ENCODE measurements around the gene NODAL. TPM values are rescaled to one million over a fixed set of nuclear protein-coding genes. Genes with fewer than 3 reads are reported as not detected.

The NODAL gene
- total and polyA plus RNA-seq, 2 of the 4 experiments (the other 2 are of a cell fraction): not detected

DNA sequence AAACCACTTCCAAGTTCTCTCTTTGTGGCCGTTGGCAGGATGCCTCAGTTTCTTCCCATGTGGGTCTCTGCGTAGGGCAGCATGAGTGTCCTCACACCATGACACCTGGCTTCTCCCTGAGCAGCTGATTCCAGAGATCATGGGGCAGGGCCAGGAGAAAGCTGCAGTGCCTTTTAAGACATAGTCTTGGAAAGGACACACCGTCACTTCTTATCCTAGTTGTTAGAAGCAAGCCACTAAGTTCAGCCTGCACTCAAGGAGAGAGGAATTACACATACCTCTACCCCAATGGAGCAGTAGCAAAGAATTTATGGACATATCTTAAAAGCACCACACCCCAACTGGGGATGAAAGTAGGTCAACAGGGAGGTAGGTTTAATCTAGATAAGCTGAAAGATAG is 16.4 kb downstream of the NODAL start:
- Histone ChIP-seq H4K8ac (ENCODE audit: low read depth in 2 of 2, low read length in 2 of 2) (no peak overlapping the region), H3K4me1 (ENCODE audit: control insufficient read depth, insufficient read depth, low read length) (no peaks in the 10 kb centered on the region; the same call in 1 of the 2 replicates), H3K14ac (replicated peaks; ENCODE audit: low read depth, low read length) (no peak overlapping the region), H2BK20ac (ENCODE audit: low read depth, low read length) (no peak overlapping the region), H3K9ac (ENCODE audit: low read depth, low read length) (no peak overlapping the region), H3K9me3 (ENCODE audit: control insufficient read depth, insufficient read depth, low read length) (no peaks in the 10 kb centered on the region), H3K27me3 (ENCODE audit: control insufficient read depth, insufficient read depth, low read length) (no peaks in the 10 kb centered on the region), H3K18ac (ENCODE audit: low read depth, low read length) (no peak overlapping the region), H3K56ac (ENCODE audit: extremely low read depth, insufficient read depth, low read length) (no peak overlapping the region), H3K27ac (ENCODE audit: insufficient read depth, low read length) (no peak overlapping the region), H2BK5ac (ENCODE audit: low read depth, low read length, poor library complexity, severe bottlenecking) (no peak overlapping the region), H3K9me1 (ENCODE audit: insufficient read depth, low read length) (peaks cover 3% of the 10 kb centered on the region), H3K23ac (ENCODE audit: low read depth, low read length) (no peak overlapping the region), H3K4ac (ENCODE audit: low read depth, low read length) (no peak overlapping the region), H4K20me1 (ENCODE audit: insufficient read depth, low read length) (peaks cover 9% of the 10 kb centered on the region), H3K4me2 (ENCODE audit: low read depth, low read length) (no peak overlapping the region), H2AK5ac (ENCODE audit: low read depth, low read length) (no peak overlapping the region), H4K91ac (ENCODE audit: insufficient read depth, low read depth, low read length) (no peak overlapping the region), H3K36me3 (ENCODE audit: control insufficient read depth, insufficient read depth, low read length) (peaks cover 56% of the 10 kb centered on the region), H3K79me1 (ENCODE audit: low read depth in 1 of 2, low read length in 2 of 2) (peaks cover 12 to 38% of the 10 kb centered on the region in 2 experiments), H2BK15ac (ENCODE audit: low read depth, low read length) (no peak overlapping the region), H2AFZ (replicated peaks; ENCODE audit: low read length, poor library complexity) (no peak overlapping the region), H3K4me3 (ENCODE audit: insufficient read depth, low read depth, low read length) (no peak overlapping the region), H2AK9ac (replicated peaks; ENCODE audit: low read depth, low read length, poor library complexity) (no peak overlapping the region), H4K5ac (ENCODE audit: low read depth, low read length) (no peak overlapping the region), H2BK120ac (ENCODE audit: low read depth, low read length) (no peak overlapping the region)
- DNase-seq (no peak), ATAC-seq (ENCODE audit: low read depth) (no peak)
- no TSS peak for BruUV-seq (replicated peaks)
- dilution Hi-C loops (cut with HindIII; ENCODE audit: low sequenced_read_pairs, unreplicated experiment): no loop called here
- ChIA-PET CTCF (no interaction called here), POLR2A (ENCODE audit: unreplicated experiment) (no interaction called here)
- intact Hi-C loops (cut with micrococcal nuclease): no loop called here
- no CpG with 5 or more reads among the region's 3 CpGs for WGBS, 2 experiments (ENCODE audit: extremely low coverage in 2 of 2, insufficient read length in 1 of 2)
- TF ChIP-seq POLR2A (IDR thresholded peaks at IDR 0.05; ENCODE audit: low read depth, low read length) (no peak), RAD21 (IDR thresholded peaks at IDR 0.05; ENCODE audit: low read length) (no peak), CHD1 (IDR thresholded peaks at IDR 0.05; ENCODE audit: low read depth, low read length) (no peak), RFX5 (IDR thresholded peaks at IDR 0.05; ENCODE audit: low read depth, low read length) (no peak), MXI1 (IDR thresholded peaks at IDR 0.05; ENCODE audit: borderline replicate concordance, low read depth, low read length) (no peak), USF2 (IDR thresholded peaks at IDR 0.05; ENCODE audit: low read depth, low read length) (no peak)
- in situ Hi-C loops (cut with MboI; ENCODE audit: low sequenced_read_pairs): no loop called here

Measured in IMR-90 (cell line).